PC-3 (cell line): ENCODE measurements around the gene CHD2.

Experiments used
- CTCF ChIP-seq: fragments of 300-600 bp; sonication (generic); conservative IDR thresholded peaks from 2 replicates; pipeline ENCODE4 v1.5.1; 2017; ENCODE audit warnings: antibody characterized with exemption, low read depth, mild to moderate bottlenecking, low read length
- EZH2 ChIP-seq: fragments of 300-600 bp; sonication (generic); IDR thresholded peaks from one replicate; pipeline ENCODE4 v1.6.1; 2017; ENCODE audit warnings: antibody characterized with exemption, mild to moderate bottlenecking, low read length; ENCODE audit not compliant: unreplicated experiment
- EZH2phosphoT487 ChIP-seq: fragments of 300-600 bp; sonication (generic); IDR thresholded peaks from 2 replicates; pipeline ENCODE4 v1.6.1; 2018; ENCODE audit warnings: mild to moderate bottlenecking, antibody characterized with exemption, low read length, borderline replicate concordance

GRCh38 chr15:93029836-93030429 lies 129.8 kb downstream of the CHD2 start:
- TF ChIP-seq EZH2 (no peak), CTCF (no peak), EZH2phosphoT487 (no peak)
